ENCODE measurements around the gene GPR119. TPM values are rescaled to one million over a fixed set of nuclear protein-coding genes. Genes with fewer than 3 reads are reported as not detected.
"Not testable (repeated sequence)": the region's sequence is repeated elsewhere in the genome, so short reads cannot be mapped to it uniquely, and the experiment has no call there.

GPR119 gene
- total RNA-seq, 2 experiments from 2014 or later: not detected

GRCh38 chrX:130393451-130394074 is 8.1 kb upstream of the GPR119 start:
- Mint-ChIP-seq H3K36me3 (ENCODE audit: low read depth) (no peaks in the 10 kb centered on the region), H3K4me3 (no peak overlapping the region), H3K4me1 (no peaks in the 10 kb centered on the region), H3K27ac (no peak overlapping the region), H3K27me3 (peaks cover 15% of the 10 kb centered on the region), H3K9me3 (no peaks in the 10 kb centered on the region)
- CTCF ChIA-PET: interaction anchor here (0.9 kb wide), 1 partner anchor 8 kb away, joined by 3 read pairs; the partner anchor contains the start of gene RBMX2
- POLR2A ChIA-PET: no interaction called here
- peak; percentile 7 for DNase-seq

- Mint-ChIP-seq H3K4me1 (no peaks in the 10 kb centered on the region), H3K4me3 (no peak overlapping the region), H3K27me3 (peaks cover 5% of the 10 kb centered on the region), H3K36me3 (ENCODE audit: low read depth) (no peaks in the 10 kb centered on the region), H3K9me3 (no peaks in the 10 kb centered on the region), H3K27ac (no peak overlapping the region)
- POLR2A ChIA-PET: no interaction called here
- CTCF ChIA-PET: no interaction called here
- no peak for DNase-seq
Observed at GRCh38 chrX:130386408-130386808, 934 bp upstream of the GPR119 start.

- no peak overlapping the region for H3K27ac Mint-ChIP-seq
- ChIA-PET CTCF (interaction anchor here (0.8 kb wide), 1 partner anchor 64 kb away, joined by 3 read pairs; no protein-coding TSS in a partner anchor), POLR2A (no interaction called here)
Observed at GRCh38 chrX:130378024-130378669, 7.3 kb downstream of the GPR119 start.

GRCh38 chrX:130376077-130376476 is 9.4 kb downstream of the GPR119 start:
- ChIA-PET POLR2A (no interaction called here), CTCF (no interaction called here)
- Mint-ChIP-seq H3K4me1 (no peaks in the 10 kb centered on the region), H3K27me3 (no peaks in the 10 kb centered on the region), H3K36me3 (ENCODE audit: low read depth) (peaks cover 3% of the 10 kb centered on the region), H3K4me3 (no peak overlapping the region), H3K27ac (no peak overlapping the region), H3K9me3 (no peaks in the 10 kb centered on the region)
- DNase-seq: no peak

More at GRCh38 chrX:130378024-130378669, 7.3 kb downstream of the GPR119 start:
- Mint-ChIP-seq H3K27me3 (peaks cover 2% of the 10 kb centered on the region), H3K4me3 (no peak overlapping the region), H3K36me3 (ENCODE audit: low read depth) (no peaks in the 10 kb centered on the region), H3K9me3 (no peaks in the 10 kb centered on the region), H3K4me1 (no peaks in the 10 kb centered on the region)
- DNase-seq: no peak

GRCh38 chrX:130352050-130352449 is 33.4 kb downstream of the GPR119 start:
- POLR2A ChIA-PET, H3K9me3 Mint-ChIP-seq, CTCF ChIA-PET, H3K27me3 Mint-ChIP-seq, H3K4me3 Mint-ChIP-seq, DNase-seq, H3K4me1 Mint-ChIP-seq, H3K27ac Mint-ChIP-seq: not testable (repeated sequence)
- H3K36me3 Mint-ChIP-seq (ENCODE audit: low read depth): peaks cover 11% of the 10 kb centered on the region

GRCh38 chrX:130351567-130351966 is 33.9 kb downstream of the GPR119 start:
- POLR2A ChIA-PET: no interaction called here
- Mint-ChIP-seq H3K4me3 (no peak overlapping the region), H3K27me3 (no peaks in the 10 kb centered on the region), H3K36me3 (ENCODE audit: low read depth) (peaks cover 11% of the 10 kb centered on the region), H3K4me1 (no peaks in the 10 kb centered on the region), H3K9me3 (peaks cover 2% of the 10 kb centered on the region), H3K27ac (no peak overlapping the region)
- no peak for DNase-seq
- CTCF ChIA-PET: no interaction called here

- ChIA-PET CTCF (no interaction called here), POLR2A (no interaction called here)
- peaks cover 2% of the 10 kb centered on the region for H3K9me3 Mint-ChIP-seq
- H3K27ac Mint-ChIP-seq: no peak overlapping the region
- no peak for DNase-seq
- peaks cover 7% of the 10 kb centered on the region for H3K36me3 Mint-ChIP-seq (ENCODE audit: low read depth)
- no peaks in the 10 kb centered on the region for H3K27me3 Mint-ChIP-seq
- H3K4me3 Mint-ChIP-seq: no peak overlapping the region
- H3K4me1 Mint-ChIP-seq: peaks cover 2% of the 10 kb centered on the region
Observed at GRCh38 chrX:130347321-130347720, 38.2 kb downstream of the GPR119 start.

GRCh38 chrX:130343411-130343810 is 42.1 kb downstream of the GPR119 start:
- CTCF ChIA-PET: no interaction called here
- no peaks in the 10 kb centered on the region for H3K9me3 Mint-ChIP-seq
- POLR2A ChIA-PET: no interaction called here
- no peak overlapping the region for H3K27ac Mint-ChIP-seq
- H3K27me3 Mint-ChIP-seq: no peaks in the 10 kb centered on the region
- H3K4me3 Mint-ChIP-seq: no peak overlapping the region
- DNase-seq: no peak
- peaks cover 26% of the 10 kb centered on the region for H3K4me1 Mint-ChIP-seq
- peaks cover 1% of the 10 kb centered on the region for H3K36me3 Mint-ChIP-seq (ENCODE audit: low read depth)

GRCh38 chrX:130340271-130340670 is 45.2 kb downstream of the GPR119 start:
- Mint-ChIP-seq H3K36me3 (ENCODE audit: low read depth) (peaks cover 1% of the 10 kb centered on the region), H3K9me3 (no peaks in the 10 kb centered on the region), H3K4me1 (peaks cover 26% of the 10 kb centered on the region), H3K27me3 (no peaks in the 10 kb centered on the region), H3K4me3 (peak overlapping the region; percentile 85), H3K27ac (peak overlapping the region; percentile 90)
- ChIA-PET CTCF (no interaction called here), POLR2A (no interaction called here)
- DNase-seq: no peak

- Mint-ChIP-seq H3K27ac (peak within 1 kb of the TSS; percentile 96), H3K27me3 (no peaks in the 10 kb centered on the region), H3K4me3 (peak within 1 kb of the TSS; percentile 85), H3K36me3 (ENCODE audit: low read depth) (no peaks in the 10 kb centered on the region), H3K9me3 (no peaks in the 10 kb centered on the region), H3K4me1 (peaks cover 26% of the 10 kb centered on the region)
- CTCF ChIA-PET: interaction anchor here (1.0 kb wide), 1 partner anchor 9 kb away, joined by 3 read pairs; no protein-coding TSS in a partner anchor
- POLR2A ChIA-PET: no interaction called here
- DNase-seq: peak; percentile 80
Observed at GRCh38 chrX:130339408-130340222, 45.9 kb downstream of the GPR119 start, which contains the start of gene SLC25A14. Gene SLC25A14 (plus strand): TSS chrX:130339919. CDS start chrX:130340279, 360 bp downstream.

GRCh38 chrX:130338869-130339268 is 46.6 kb downstream of the GPR119 start:
- DNase-seq; H3K36me3 Mint-ChIP-seq (ENCODE audit: low read depth); H3K9me3 Mint-ChIP-seq; H3K27me3 Mint-ChIP-seq; POLR2A ChIA-PET: not testable (repeated sequence)
- Mint-ChIP-seq H3K4me1 (peaks cover 26% of the 10 kb centered on the region), H3K27ac (peak overlapping the region; percentile 96), H3K4me3 (peak overlapping the region; percentile 85)
- CTCF ChIA-PET: interaction anchor here (1.0 kb wide), 1 partner anchor 8 kb away, joined by 3 read pairs; no protein-coding TSS in a partner anchor

GRCh38 chrX:130336531-130336930 is 48.9 kb downstream of the GPR119 start:
- POLR2A ChIA-PET: no interaction called here
- H3K4me1 Mint-ChIP-seq: peaks cover 21% of the 10 kb centered on the region
- H3K4me3 Mint-ChIP-seq: no peak overlapping the region
- CTCF ChIA-PET: no interaction called here
- DNase-seq: no peak
- H3K36me3 Mint-ChIP-seq (ENCODE audit: low read depth): no peaks in the 10 kb centered on the region
- H3K27me3 Mint-ChIP-seq: no peaks in the 10 kb centered on the region
- no peaks in the 10 kb centered on the region for H3K9me3 Mint-ChIP-seq
- H3K27ac Mint-ChIP-seq: no peak overlapping the region

Measured in activated CD4-positive, alpha-beta T cell treated with anti-CD3 and anti-CD28 coated beads, Interleukin-2, amount 10 ng/mL, durations not matched to agents 7 days and 5 days (primary cell).